Endodermal cell (in vitro differentiated cells): ENCODE measurements around the gene LPIN3. TPM values are rescaled to one million over a fixed set of nuclear protein-coding genes. Genes with fewer than 3 reads are reported as not detected.

Source experiments
- DNase-seq: peaks from one replicate; pipeline ENCODE4 v3.0.0-alpha.2; 2017
- H3K27ac ChIP-seq: 2 replicates; pipeline ENCODE4 v1.5.1; 2013; ENCODE audit warnings: mild to moderate bottlenecking, low read depth, low read length, moderate library complexity
- H3K27me3 ChIP-seq: 2 replicates; pipeline ENCODE4 v1.6.1; 2013; ENCODE audit warnings: mild to moderate bottlenecking, low read length, moderate library complexity; ENCODE audit not compliant: insufficient read depth, control insufficient read depth, poor library complexity, severe bottlenecking
- H3K36me3 ChIP-seq: 2 replicates; pipeline ENCODE4 v1.7.0; 2013; ENCODE audit warnings: mild to moderate bottlenecking, low read length, moderate library complexity; ENCODE audit not compliant: control insufficient read depth, insufficient read depth
- H3K4me1 ChIP-seq: one replicate; pipeline ENCODE4 v1.7.0; 2013; ENCODE audit warnings: low read length; ENCODE audit not compliant: control insufficient read depth, insufficient read depth
- H3K4me3 ChIP-seq: 2 replicates; pipeline ENCODE4 v1.5.1; 2013; ENCODE audit warnings: mild to moderate bottlenecking, low read length, moderate library complexity
- H3K9ac ChIP-seq: 2 replicates; pipeline ENCODE4 v1.6.1; 2013; ENCODE audit warnings: mild to moderate bottlenecking, low read length, moderate library complexity; ENCODE audit not compliant: poor library complexity, severe bottlenecking; ENCODE audit errors: extremely low read depth
- H3K9me3 ChIP-seq: 2 replicates; pipeline ENCODE4 v1.6.1; 2013; ENCODE audit warnings: mild to moderate bottlenecking, low read length, moderate library complexity; ENCODE audit not compliant: control insufficient read depth
- H3K27ac Mint-ChIP-seq: 2 replicates; pipeline ENCODE4 v1.8.0; 2020; ENCODE audit warnings: mixed read lengths
- H3K27me3 Mint-ChIP-seq: 2 replicates; pipeline ENCODE4 v1.8.0; 2021; ENCODE audit warnings: mild to moderate bottlenecking, mixed read lengths; ENCODE audit not compliant: insufficient read depth
- H3K36me3 Mint-ChIP-seq: 2 replicates; pipeline ENCODE4 v1.8.0; 2020; ENCODE audit warnings: low read depth, mixed read lengths
- H3K4me1 Mint-ChIP-seq: 2 replicates; pipeline ENCODE4 v1.8.0; 2020; ENCODE audit warnings: mixed read lengths
- H3K4me3 Mint-ChIP-seq: 2 replicates; pipeline ENCODE4 v1.8.0; 2020; ENCODE audit warnings: mild to moderate bottlenecking, moderate library complexity, mixed read lengths
- H3K9me3 Mint-ChIP-seq: 2 replicates; pipeline ENCODE4 v1.8.0; 2020; ENCODE audit warnings: mild to moderate bottlenecking, mixed read lengths
- WGBS, 2 experiments: methylation state at CpG; one replicate each; pipeline versions ENCODE4 v1.1.5 to v1.1.7; 2013; ENCODE audit warnings: missing lambda C conversion rate in 2 of 2, mixed read lengths in 1 of 2; ENCODE audit not compliant: insufficient coverage in 1 of 2, insufficient read length in 1 of 2; 5-methylcytosine and 5-hydroxymethylcytosine counted together
- total RNA-seq, 2 donors: library from RNA; stranded (reverse); fragmentation: NEBNext Ultra II Directional in 1 of 2; extraction: Animal tissue kit (Norgen Biotek cat#: 25700) in 1 of 2; gene quantifications; 2 replicates in 1 of 2; 3 replicates in 1 of 2; pipeline ENCODE4 v1.2.1, GENCODE V29; 2021
- TF ChIP-seq, protein P1 (sequence below): fragments of 200-600 bp; sonication (generic); conservative IDR thresholded peaks from 2 replicates; pipeline ENCODE4 v1.5.0; 2021; ENCODE audit warnings: antibody characterized with exemption, mild to moderate bottlenecking

Gene LPIN3
- total RNA-seq, 2 donors from 2014 or later, result 13.1 to 13.2 TPM

DNA sequence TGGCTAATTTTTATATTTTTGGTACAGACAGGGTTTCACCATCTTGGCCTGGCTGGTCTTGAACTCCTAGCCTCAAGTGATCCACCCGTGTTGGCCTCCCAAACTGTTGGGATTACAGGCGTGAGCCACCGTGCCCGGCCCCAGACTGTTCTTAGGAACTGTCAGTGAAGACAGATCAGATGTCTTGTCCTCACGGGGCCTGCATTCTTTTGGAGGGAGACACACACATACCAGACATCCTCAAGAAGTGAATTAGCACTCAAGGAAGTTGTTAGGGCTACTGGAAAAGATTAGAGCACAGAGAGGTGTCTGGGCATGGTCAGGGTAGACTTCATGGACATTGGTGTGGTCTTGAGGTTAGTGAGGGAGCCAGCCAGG is 10.3 kb upstream of the LPIN3 start:
- Mint-ChIP-seq H3K4me3 (no peak overlapping the region), H3K36me3 (no peaks in the 10 kb centered on the region), H3K9me3 (no peaks in the 10 kb centered on the region), H3K4me1 (peaks cover 2% of the 10 kb centered on the region), H3K27me3 (peaks cover 5% of the 10 kb centered on the region), H3K27ac (no peak overlapping the region)
- no peaks in the 10 kb centered on the region for H3K9me3 ChIP-seq
- no peaks in the 10 kb centered on the region for H3K36me3 ChIP-seq
- no peaks in the 10 kb centered on the region for H3K27me3 ChIP-seq
- H3K4me3 ChIP-seq, result no peak overlapping the region
- no peaks in the 10 kb centered on the region for H3K4me1 ChIP-seq
- DNase-seq, result no peak
- no peak overlapping the region for H3K9ac ChIP-seq
- TF ChIP-seq, protein P1, sequence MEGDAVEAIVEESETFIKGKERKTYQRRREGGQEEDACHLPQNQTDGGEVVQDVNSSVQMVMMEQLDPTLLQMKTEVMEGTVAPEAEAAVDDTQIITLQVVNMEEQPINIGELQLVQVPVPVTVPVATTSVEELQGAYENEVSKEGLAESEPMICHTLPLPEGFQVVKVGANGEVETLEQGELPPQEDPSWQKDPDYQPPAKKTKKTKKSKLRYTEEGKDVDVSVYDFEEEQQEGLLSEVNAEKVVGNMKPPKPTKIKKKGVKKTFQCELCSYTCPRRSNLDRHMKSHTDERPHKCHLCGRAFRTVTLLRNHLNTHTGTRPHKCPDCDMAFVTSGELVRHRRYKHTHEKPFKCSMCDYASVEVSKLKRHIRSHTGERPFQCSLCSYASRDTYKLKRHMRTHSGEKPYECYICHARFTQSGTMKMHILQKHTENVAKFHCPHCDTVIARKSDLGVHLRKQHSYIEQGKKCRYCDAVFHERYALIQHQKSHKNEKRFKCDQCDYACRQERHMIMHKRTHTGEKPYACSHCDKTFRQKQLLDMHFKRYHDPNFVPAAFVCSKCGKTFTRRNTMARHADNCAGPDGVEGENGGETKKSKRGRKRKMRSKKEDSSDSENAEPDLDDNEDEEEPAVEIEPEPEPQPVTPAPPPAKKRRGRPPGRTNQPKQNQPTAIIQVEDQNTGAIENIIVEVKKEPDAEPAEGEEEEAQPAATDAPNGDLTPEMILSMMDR, result no peak
- WGBS, 2 experiments, result 67 to 88% methylated on average over 1 to 5 of the region's 5 CpGs
- no peak overlapping the region for H3K27ac ChIP-seq

- 67 to 91% methylated on average over 1 of the region's 1 CpG for WGBS, 2 experiments
Measured at GRCh38 chr20:41330941-41331340, 9.7 kb upstream of the LPIN3 start.

GRCh38 chr20:41331731-41332130 is 8.9 kb upstream of the LPIN3 start:
- no peak overlapping the region for H3K4me3 ChIP-seq
- no peaks in the 10 kb centered on the region for H3K36me3 Mint-ChIP-seq
- H3K27me3 ChIP-seq, result no peaks in the 10 kb centered on the region
- H3K27ac ChIP-seq, result no peak overlapping the region
- 95 to 96% methylated on average over 4 of the region's 4 CpGs for WGBS, 2 experiments
- DNase-seq, result peak; percentile 16
- H3K9ac ChIP-seq, result no peak overlapping the region
- no peaks in the 10 kb centered on the region for H3K4me1 ChIP-seq
- no peaks in the 10 kb centered on the region for H3K9me3 ChIP-seq
- peaks cover 7% of the 10 kb centered on the region for H3K27me3 Mint-ChIP-seq
- H3K4me1 Mint-ChIP-seq, result peaks cover 2% of the 10 kb centered on the region
- no peaks in the 10 kb centered on the region for H3K9me3 Mint-ChIP-seq
- no peak overlapping the region for H3K27ac Mint-ChIP-seq
- H3K36me3 ChIP-seq, result no peaks in the 10 kb centered on the region
- TF ChIP-seq, protein P1, result no peak
- no peak overlapping the region for H3K4me3 Mint-ChIP-seq

More at GRCh38 chr20:41330941-41331340, 9.7 kb upstream of the LPIN3 start:
- no peak for DNase-seq
- no peak overlapping the region for H3K9ac ChIP-seq
- H3K27me3 ChIP-seq, result no peaks in the 10 kb centered on the region
- no peaks in the 10 kb centered on the region for H3K9me3 Mint-ChIP-seq
- no peak overlapping the region for H3K4me3 Mint-ChIP-seq
- H3K4me1 ChIP-seq, result no peaks in the 10 kb centered on the region
- no peaks in the 10 kb centered on the region for H3K36me3 ChIP-seq
- H3K9me3 ChIP-seq, result no peaks in the 10 kb centered on the region
- no peak overlapping the region for H3K4me3 ChIP-seq
- TF ChIP-seq, protein P1, result no peak
- peaks cover 5% of the 10 kb centered on the region for H3K27me3 Mint-ChIP-seq
- peaks cover 2% of the 10 kb centered on the region for H3K4me1 Mint-ChIP-seq
- no peak overlapping the region for H3K27ac ChIP-seq
- no peak overlapping the region for H3K27ac Mint-ChIP-seq
- no peaks in the 10 kb centered on the region for H3K36me3 Mint-ChIP-seq
